GM19351 (cell line): ENCODE results near the gene TP53BP2.
"Not testable (repeated sequence)": the region's sequence is repeated elsewhere in the genome, so short reads cannot be mapped to it uniquely, and the experiment has no call there.

Experiments
- ATAC-seq: cut with Tn5 transposase; IDR thresholded peaks from one replicate; pipeline ENCODE4 v1.9.1; 2021; ENCODE audit warnings: mild to moderate bottlenecking, moderate library complexity; ENCODE audit not compliant: unreplicated experiment

The TP53BP2 gene

DNA sequence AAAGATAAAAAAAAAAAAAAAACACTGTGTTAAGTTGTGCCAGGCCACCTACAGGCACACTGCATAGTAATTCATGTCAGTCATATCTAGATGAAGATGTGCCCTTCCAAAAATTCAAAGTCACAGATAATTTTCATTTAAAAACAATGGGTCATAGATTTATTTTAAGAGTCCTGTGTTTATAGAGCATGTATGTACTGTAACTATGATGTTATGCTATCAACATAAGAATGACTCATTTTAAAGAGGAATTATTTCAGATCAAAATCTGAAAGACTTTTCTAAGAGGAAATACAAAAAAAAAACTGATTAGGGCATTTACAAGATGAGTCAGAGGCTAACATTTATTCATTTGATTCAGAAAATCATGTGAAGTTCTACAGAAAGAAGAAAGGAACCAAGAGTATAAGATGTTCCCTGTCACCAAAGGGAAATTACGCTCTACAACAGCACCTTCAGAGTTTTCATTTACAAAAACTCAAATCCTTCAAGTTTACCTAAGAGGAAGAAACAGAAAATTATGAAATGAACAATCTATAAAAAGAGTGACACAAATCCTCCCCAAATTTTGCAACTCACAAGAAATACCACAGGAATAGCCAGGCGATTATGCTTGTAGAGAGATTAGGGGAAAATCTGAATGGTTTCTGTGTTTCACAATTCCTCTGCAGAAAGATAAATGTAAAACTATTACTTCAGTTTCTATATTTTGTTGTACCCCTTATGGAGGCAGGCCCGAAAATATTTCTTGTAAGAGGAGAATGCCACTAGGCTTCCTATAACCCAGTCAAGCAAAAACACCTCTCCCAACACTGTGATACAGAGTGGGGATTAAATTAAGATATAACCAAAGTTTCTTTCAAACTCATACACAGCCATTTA lies 13.8 kb downstream of the TP53BP2 start:
- peak; percentile 31 for ATAC-seq

DNA sequence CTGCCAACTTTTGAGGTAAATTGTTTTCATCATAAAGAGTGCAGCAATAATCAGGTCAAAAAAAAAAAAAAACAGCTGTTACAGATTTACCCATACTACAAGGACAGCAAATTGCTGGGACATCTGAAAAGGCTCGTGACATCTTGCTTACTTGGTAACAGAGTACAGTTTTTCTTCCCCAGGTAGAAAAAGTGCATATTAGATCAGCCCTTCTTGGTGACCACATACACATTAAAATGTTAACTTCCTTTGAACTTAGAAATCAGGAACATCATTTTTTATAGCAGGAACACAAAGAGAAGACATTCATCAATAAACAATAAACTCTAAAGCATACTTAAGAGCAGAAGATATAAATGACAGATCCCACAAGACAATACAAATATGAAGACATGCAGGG lies 16.1 kb downstream of the TP53BP2 start:
- ATAC-seq: no peak

DNA sequence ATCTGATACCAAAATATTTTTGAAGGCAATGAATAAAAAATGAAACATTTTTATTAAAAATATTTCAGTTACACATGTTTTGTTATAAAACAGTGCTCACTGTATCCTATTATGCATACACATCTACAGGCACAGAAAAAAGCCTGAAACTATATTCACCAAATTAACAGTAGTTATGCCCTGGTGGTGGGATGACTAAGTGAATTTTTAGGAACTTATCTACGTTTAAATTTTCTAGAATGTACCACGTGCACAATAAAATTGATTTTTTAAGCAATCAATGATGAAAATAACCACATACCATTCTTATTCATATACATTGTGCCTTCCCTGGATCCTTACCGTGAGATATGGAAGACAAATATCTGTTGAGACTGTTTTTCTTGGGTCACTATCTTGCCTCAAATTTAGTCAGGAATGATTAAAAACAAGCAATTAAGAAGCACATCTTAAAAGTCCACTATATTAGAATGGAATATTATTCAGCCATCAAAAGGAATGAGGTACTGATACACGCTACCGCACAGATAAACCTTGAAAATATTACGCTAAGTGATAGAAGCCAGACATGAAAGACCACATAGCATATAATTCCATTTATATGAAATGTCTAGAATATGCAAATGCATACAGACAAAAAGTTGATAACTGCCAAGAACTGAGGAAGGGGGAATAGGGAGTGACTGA lies 17.4 kb downstream of the TP53BP2 start:
- no peak for ATAC-seq

DNA sequence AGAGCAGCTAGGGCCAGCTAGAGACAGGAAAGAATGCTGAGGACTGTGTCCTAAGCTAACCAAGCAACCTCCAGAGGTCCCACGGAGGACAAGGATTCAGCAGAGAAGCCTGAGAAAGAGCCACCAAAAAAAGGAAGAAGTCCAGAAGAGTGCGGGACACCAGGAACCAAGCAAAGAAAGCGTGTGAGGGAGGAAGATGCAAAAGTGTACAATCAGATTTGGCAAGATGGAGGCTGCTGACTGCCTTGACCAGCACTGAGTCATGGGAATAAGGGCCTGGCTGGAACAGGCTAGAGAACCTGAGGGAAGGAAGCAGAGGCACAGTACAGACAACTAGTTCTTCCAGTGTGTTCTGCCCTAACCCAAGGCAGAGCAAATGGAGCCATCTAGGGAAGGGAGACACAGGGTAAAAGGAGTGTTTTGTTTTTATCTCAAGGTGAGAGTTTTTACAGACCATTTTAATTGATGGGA lies 18.5 kb downstream of the TP53BP2 start:
- no peak for ATAC-seq

- no peak for ATAC-seq
Measured at GRCh38 chr1:223825767-223826748, 19.7 kb downstream of the TP53BP2 start.

DNA sequence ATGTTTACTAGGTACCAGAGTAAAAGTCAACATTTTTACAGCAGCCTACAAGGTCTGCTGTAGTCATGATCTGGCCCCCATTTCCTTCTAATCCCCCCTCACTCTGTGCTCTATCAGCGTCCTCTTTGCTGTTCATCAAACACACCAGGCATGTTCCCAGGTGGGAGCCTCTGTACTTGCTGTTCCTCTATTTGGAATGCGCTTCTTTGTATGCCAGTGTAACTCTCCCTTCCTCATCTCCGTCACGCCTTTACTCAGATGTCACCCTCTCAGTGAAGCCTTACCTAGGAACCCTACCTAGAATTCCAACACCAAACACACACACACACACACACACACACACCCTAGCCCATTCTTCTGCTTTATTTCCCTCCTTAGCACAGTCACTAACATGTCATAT lies 21.0 kb downstream of the TP53BP2 start:
- no peak for ATAC-seq

DNA sequence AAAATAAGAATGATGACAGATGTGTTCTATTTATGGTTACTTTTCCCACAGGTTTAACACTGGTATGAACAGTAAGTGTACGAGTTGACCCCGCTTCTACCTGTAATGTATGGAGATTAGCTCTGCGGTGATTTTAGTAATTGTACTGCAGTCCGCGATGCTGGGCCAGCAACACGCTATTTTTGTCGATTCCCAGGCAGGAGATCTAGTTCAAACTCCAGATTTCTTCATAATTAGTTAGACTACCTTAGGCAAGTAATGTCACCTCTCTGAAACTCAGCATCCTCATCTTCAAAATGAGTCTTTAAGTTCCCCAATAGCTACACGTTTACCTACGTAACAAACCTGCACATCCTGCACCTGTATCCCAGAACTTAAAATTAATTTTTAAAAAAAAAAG lies 21.5 kb downstream of the TP53BP2 start:
- no peak for ATAC-seq

DNA sequence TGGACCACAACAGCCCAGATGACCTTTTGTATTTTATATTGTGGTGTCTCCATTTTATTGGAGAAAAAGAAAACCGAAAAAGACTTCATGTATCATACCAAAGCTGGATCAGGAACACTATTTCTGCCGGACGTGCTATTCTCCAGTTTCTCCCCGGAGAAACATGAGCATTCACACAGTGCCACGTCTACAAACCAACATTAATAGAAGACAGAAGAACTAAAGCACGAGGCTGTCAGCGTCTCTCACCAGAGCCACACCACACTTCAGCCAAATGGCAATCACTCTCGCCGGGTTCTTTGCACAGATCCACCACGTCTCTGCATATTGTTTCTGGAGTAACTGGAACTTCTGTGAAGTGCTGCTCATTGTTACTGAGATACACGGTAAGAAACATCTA lies 24.8 kb downstream of the TP53BP2 start:
- no peak for ATAC-seq

GRCh38 chr1:223820515-223820858 lies 25.3 kb downstream of the TP53BP2 start:
- no peak for ATAC-seq

DNA sequence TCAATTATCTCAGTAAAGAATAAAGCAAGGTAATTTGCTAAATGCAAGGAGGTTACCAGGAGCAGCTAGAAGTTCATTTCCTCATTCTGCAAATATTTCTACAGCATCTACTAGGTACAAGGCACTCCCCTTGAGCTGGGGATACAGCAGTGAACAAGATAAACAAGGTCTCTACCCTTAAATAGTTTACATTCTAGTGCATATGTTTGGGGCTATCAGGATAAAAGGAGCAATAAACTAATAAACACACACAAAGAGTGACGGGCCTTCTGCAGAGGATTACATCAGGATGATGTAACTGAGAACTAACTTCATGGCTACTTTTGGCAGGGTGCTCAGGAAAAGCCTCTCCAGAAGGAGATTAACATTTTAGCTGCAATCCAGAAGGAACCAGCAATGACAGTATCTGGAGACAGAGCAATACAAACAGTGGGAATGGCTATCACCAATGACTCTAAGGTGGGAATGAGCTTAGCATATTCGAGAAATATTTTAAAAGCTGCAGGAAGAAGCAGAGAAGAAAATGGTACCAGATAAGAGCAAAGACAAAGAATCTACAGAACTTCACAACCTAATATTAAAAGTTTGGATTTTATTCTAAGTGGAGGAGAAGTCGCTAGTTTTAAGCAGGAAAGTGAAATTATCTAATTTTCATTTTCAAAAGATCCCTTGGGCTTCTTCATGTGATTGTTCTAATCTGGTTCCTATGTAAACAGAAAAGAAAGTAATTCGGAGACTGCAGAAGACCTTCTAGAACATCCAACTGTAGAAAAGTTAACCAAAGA lies 25.8 kb downstream of the TP53BP2 start:
- no peak for ATAC-seq

DNA sequence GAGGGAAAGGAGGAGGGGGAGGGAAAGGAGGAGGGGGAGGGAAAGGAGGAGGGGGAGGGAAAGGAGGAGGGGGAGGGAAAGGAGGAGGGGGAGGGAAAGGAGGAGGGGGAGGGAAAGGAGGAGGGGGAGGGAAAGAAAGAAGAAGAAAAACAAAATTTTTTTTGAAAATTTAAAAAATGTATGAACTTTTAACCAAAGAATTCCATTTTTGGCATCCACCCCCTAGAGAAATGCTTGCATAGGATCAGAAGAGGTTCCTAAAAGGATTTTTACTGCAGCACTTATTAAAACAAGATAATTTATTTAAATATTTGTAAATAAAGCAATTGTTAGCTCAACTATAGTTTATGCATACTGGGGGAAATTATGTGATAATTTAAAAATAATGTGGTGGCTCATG lies 28.5 kb downstream of the TP53BP2 start:
- not testable (repeated sequence) for ATAC-seq

DNA sequence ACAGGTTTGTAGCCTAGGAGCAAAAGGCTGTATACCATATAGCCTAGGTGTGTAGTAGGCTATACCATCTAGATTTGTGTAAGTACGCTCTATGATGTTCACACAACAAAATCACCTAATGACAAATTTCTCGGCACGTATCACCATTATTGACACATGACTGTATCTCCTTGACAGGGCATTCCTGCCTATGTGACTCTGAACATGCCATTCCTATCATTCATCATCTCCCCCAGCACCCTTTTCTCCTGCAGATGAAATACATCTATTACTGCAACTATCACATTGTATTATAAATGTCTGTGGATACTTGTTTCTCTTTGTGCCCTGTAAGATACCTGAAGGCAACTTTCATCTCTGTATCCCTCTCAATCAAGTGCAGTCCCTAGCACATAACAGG lies 29.9 kb downstream of the TP53BP2 start:
- ATAC-seq: no peak

GRCh38 chr1:223815020-223815853 lies 30.5 kb downstream of the TP53BP2 start:
- no peak for ATAC-seq

GRCh38 chr1:223813645-223814044 lies 32.1 kb downstream of the TP53BP2 start:
- no peak for ATAC-seq

DNA sequence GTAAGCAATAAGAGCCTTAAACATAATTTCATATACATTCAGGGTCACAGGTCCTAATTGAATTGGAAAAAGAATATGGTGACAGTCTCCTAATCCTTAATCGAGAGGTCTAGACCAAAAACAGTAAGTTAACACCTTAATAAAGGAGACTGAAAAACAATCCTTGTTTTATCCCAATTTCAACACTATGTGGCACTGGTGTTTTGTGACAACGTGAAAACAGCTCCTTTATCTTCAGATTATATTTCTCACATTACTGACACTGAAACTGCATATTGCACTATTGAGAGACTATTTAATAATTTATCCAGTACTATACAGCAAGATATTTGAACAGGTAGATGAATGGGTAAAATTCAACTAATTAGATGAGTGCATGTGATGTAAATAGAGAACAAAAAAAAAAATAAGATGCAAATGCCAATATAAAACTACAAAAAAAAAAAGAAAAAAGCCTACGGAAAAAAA lies 34.1 kb downstream of the TP53BP2 start:
- no peak for ATAC-seq

DNA sequence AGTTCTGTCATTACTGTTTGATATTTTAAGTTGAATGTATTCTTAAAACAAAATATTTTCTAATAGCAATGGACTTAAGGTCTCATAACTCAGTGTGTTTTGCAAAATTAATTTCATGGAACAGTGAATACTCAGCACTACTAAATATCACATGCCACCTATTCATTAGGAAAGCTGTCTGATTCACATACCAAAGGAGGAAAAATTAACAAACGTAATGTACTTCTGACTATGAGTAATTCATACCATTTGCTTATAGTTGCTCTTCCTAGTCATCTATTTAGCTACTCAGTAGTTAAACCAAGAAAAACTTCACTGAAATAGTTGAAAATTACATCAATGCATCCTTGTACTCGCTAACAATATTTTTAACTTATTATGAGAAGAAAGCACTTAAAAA lies 35.2 kb downstream of the TP53BP2 start:
- no peak for ATAC-seq

GRCh38 chr1:223809905-223810304 lies 35.8 kb downstream of the TP53BP2 start:
- not testable (repeated sequence) for ATAC-seq

DNA sequence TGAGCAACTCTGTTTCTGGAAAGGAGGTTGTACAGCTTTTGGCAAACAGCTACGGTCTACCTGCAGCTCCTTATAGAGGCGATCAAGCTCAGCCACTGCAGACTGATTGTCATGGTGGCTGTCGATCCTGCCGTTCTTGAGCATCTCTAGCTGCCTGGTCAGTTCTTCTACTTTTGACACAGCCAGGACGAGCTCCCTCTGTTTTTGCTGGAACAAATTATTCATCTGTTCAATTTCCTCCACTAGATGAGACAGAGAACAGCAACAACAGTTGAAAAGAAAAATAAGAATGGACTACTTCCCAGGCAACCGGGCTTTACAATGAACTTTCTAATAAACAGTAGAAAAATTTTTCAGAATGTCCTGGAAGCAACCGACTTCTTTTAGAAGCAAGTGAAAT lies 42.5 kb downstream of the TP53BP2 start:
- ATAC-seq: no peak

DNA sequence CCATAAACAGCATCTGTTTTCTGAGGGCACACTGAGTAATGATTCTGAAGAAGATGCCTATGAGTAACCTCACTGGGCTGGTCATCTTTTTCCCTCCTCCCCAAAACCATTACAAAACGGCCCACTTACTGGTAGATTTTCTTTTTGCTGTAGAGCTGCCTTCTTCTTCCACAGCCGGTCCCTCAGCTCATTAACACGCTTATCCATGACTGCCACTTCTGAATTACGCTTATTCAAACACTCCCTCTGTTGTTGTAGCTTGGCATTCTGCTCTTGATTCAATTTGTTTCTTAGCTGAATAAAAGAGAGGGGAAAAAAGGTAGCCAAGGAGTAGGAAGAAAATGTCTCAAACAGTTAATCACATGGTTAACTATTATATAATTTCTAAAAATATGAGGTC lies 43.1 kb downstream of the TP53BP2 start:
- no peak for ATAC-seq
